ENCODE measurements around the gene C5orf63.

- TF ChIP-seq, protein P1, sequence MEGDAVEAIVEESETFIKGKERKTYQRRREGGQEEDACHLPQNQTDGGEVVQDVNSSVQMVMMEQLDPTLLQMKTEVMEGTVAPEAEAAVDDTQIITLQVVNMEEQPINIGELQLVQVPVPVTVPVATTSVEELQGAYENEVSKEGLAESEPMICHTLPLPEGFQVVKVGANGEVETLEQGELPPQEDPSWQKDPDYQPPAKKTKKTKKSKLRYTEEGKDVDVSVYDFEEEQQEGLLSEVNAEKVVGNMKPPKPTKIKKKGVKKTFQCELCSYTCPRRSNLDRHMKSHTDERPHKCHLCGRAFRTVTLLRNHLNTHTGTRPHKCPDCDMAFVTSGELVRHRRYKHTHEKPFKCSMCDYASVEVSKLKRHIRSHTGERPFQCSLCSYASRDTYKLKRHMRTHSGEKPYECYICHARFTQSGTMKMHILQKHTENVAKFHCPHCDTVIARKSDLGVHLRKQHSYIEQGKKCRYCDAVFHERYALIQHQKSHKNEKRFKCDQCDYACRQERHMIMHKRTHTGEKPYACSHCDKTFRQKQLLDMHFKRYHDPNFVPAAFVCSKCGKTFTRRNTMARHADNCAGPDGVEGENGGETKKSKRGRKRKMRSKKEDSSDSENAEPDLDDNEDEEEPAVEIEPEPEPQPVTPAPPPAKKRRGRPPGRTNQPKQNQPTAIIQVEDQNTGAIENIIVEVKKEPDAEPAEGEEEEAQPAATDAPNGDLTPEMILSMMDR (conservative IDR thresholded peaks at IDR 0.05; ENCODE audit: low read length) = no peak
- no peak for TF ChIP-seq EZH2phosphoT487 (IDR thresholded peaks at IDR 0.05; ENCODE audit: borderline replicate concordance)
Observed at GRCh38 chr5:127084656-127085055, 11.4 kb upstream of the C5orf63 start.

All from Loucy (cell line).